Activated T-cell treated with anti-CD3 and anti-CD28 coated beads for 24 hours (primary cell): ENCODE data around the gene NOL9.
"Not testable (repeated sequence)": the region's sequence is repeated elsewhere in the genome, so short reads cannot be mapped to it uniquely, and the experiment has no call there.

Experiments
- DNase-seq: peaks from one replicate; pipeline ENCODE4 v3.0.0-alpha.2; 2020; ENCODE audit warnings: low read depth

Gene NOL9

GRCh38 chr1:6554031-6554906 is at the start of gene NOL9:
NOL9 (minus strand) TSS chr1:6554513; CDS start chr1:6554502, 11 bp downstream.
- DNase-seq, result peak; percentile 91

- peak; percentile 46 for DNase-seq
Observed at GRCh38 chr1:6603238-6603914, 49.1 kb upstream of the NOL9 start.

- DNase-seq, result peak; percentile 80
Observed at GRCh38 chr1:6602669-6603237, 48.4 kb upstream of the NOL9 start, which contains the start of gene KLHL21. KLHL21 (minus strand) TSS chr1:6602869; CDS start chr1:6602817, 52 bp downstream.

- DNase-seq, result no peak
Observed at GRCh38 chr1:6601923-6602668, 47.8 kb upstream of the NOL9 start.

GRCh38 chr1:6601049-6601922 is 47.0 kb upstream of the NOL9 start:
- DNase-seq, result peak; percentile 84

GRCh38 chr1:6600410-6601048 is 46.2 kb upstream of the NOL9 start:
- no peak for DNase-seq

- DNase-seq, result not testable (repeated sequence)
Observed at GRCh38 chr1:6599991-6600390, 45.7 kb upstream of the NOL9 start.

GRCh38 chr1:6599141-6599975 is 45.0 kb upstream of the NOL9 start:
- peak; percentile 48 for DNase-seq

GRCh38 chr1:6597777-6598131 is 43.4 kb upstream of the NOL9 start:
- DNase-seq, result no peak

- no peak for DNase-seq
Observed at GRCh38 chr1:6596886-6597776, 42.8 kb upstream of the NOL9 start.

GRCh38 chr1:6596351-6596750 is 42.0 kb upstream of the NOL9 start:
- no peak for DNase-seq

GRCh38 chr1:6594977-6595740 is 40.8 kb upstream of the NOL9 start:
- DNase-seq, result no peak

GRCh38 chr1:6593810-6594209 is 39.5 kb upstream of the NOL9 start:
- DNase-seq, result no peak

GRCh38 chr1:6592865-6593593 is 38.7 kb upstream of the NOL9 start:
- no peak for DNase-seq

- DNase-seq, result no peak
Observed at GRCh38 chr1:6592441-6592840, 38.1 kb upstream of the NOL9 start.

GRCh38 chr1:6591644-6592043 is 37.3 kb upstream of the NOL9 start:
- no peak for DNase-seq

GRCh38 chr1:6591222-6591621 is 36.9 kb upstream of the NOL9 start:
- no peak for DNase-seq
